ENCODE data around the gene SETD1B.

Gene SETD1B

DNA sequence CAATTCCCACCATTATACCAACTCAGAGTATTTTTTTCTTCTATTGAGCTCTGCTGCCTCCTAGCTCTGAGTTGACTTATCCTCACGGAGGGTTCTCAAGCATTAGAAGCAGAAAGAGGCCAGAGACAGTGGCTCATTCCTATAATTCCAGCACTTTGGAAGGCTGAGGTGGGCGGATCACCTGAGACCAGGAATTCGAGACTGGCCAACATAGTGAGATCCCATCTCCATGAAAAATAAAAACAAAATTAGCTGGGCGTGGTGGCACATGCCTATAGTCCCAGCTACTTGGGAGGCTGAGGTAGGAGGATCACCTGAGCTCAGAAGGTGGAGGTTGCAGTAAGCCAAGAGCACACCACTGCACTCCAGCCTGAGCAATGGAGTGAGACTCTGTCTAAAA, 33.9 kb downstream of the SETD1B start:
- 0 out of 2 replicates have a peak, but pooled peaks cover 3% of the 10 kb centered on the region for H3K27me3 ChIP-seq (ENCODE audit: low read depth, low read length)
- H4K20me1 ChIP-seq (ENCODE audit: insufficient read depth, low read length) = no peaks in the 10 kb centered on the region
- no peak overlapping the region for H3K27ac ChIP-seq (ENCODE audit: low read length)
- H3K4me2 ChIP-seq (ENCODE audit: low read length) = peak overlapping the region; percentile 20; the same call in 1 of the 2 replicates
- no peak overlapping the region for H3K9ac ChIP-seq (ENCODE audit: low read length)
- peaks cover 11% of the 10 kb centered on the region for H3K4me1 ChIP-seq (ENCODE audit: low read length)
- no peak overlapping the region for H2AFZ ChIP-seq (ENCODE audit: low read depth, low read length)
- H3K36me3 ChIP-seq (replicated peaks; ENCODE audit: low read depth, low read length) = peaks cover 3% of the 10 kb centered on the region
- H3K79me2 ChIP-seq (ENCODE audit: low read length) = no peaks in the 10 kb centered on the region
- no peak for TF ChIP-seq EZH2phosphoT487 (IDR thresholded peaks at IDR 0.05; ENCODE audit: low read depth)
- TF ChIP-seq, protein P1, sequence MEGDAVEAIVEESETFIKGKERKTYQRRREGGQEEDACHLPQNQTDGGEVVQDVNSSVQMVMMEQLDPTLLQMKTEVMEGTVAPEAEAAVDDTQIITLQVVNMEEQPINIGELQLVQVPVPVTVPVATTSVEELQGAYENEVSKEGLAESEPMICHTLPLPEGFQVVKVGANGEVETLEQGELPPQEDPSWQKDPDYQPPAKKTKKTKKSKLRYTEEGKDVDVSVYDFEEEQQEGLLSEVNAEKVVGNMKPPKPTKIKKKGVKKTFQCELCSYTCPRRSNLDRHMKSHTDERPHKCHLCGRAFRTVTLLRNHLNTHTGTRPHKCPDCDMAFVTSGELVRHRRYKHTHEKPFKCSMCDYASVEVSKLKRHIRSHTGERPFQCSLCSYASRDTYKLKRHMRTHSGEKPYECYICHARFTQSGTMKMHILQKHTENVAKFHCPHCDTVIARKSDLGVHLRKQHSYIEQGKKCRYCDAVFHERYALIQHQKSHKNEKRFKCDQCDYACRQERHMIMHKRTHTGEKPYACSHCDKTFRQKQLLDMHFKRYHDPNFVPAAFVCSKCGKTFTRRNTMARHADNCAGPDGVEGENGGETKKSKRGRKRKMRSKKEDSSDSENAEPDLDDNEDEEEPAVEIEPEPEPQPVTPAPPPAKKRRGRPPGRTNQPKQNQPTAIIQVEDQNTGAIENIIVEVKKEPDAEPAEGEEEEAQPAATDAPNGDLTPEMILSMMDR (IDR thresholded peaks at IDR 0.05; ENCODE audit: low read depth, low read length) = peak; percentile 29
- H3K4me3 ChIP-seq (ENCODE audit: low read length) = peak overlapping the region; percentile 3; the same call in 1 of the 2 replicates
- H3K9me3 ChIP-seq (ENCODE audit: insufficient read depth, low read length) = no peaks in the 10 kb centered on the region

DNA sequence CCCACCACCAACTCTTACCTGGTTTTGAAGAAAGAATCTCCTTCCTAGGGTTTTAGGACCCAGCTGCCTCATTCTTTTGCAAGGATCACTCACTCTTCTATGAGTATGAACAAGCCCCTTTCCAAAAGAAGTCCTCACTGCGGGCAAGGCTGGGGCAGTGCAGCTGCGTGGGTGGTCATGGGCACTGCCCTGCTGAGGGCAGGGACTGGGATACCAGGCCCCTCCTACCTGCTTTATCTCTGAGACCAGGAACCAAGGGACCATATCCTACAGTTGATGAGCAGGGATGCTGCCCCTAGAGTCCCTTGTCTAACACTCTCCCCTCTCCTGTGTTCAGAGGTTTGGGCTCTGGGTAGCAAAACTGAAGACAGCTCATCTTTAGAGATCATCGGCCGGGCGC, 34.3 kb downstream of the SETD1B start:
- no peaks in the 10 kb centered on the region for H3K9me3 ChIP-seq (ENCODE audit: insufficient read depth, low read length)
- no peak overlapping the region for H3K4me3 ChIP-seq (ENCODE audit: low read length)
- 0 out of 2 replicates have a peak, but pooled peaks cover 3% of the 10 kb centered on the region for H3K27me3 ChIP-seq (ENCODE audit: low read depth, low read length)
- H3K4me1 ChIP-seq (ENCODE audit: low read length) = peaks cover 11% of the 10 kb centered on the region
- no peak overlapping the region for H3K27ac ChIP-seq (ENCODE audit: low read length)
- H3K4me2 ChIP-seq (ENCODE audit: low read length) = no peak overlapping the region
- H2AFZ ChIP-seq (ENCODE audit: low read depth, low read length) = no peak overlapping the region
- TF ChIP-seq, protein P1 (IDR thresholded peaks at IDR 0.05; ENCODE audit: low read depth, low read length) = no peak
- TF ChIP-seq EZH2phosphoT487 (IDR thresholded peaks at IDR 0.05; ENCODE audit: low read depth) = no peak
- H3K9ac ChIP-seq (ENCODE audit: low read length) = no peak overlapping the region
- no peaks in the 10 kb centered on the region for H4K20me1 ChIP-seq (ENCODE audit: insufficient read depth, low read length)
- H3K79me2 ChIP-seq (ENCODE audit: low read length) = no peaks in the 10 kb centered on the region
- peaks cover 3% of the 10 kb centered on the region for H3K36me3 ChIP-seq (replicated peaks; ENCODE audit: low read depth, low read length)

DNA sequence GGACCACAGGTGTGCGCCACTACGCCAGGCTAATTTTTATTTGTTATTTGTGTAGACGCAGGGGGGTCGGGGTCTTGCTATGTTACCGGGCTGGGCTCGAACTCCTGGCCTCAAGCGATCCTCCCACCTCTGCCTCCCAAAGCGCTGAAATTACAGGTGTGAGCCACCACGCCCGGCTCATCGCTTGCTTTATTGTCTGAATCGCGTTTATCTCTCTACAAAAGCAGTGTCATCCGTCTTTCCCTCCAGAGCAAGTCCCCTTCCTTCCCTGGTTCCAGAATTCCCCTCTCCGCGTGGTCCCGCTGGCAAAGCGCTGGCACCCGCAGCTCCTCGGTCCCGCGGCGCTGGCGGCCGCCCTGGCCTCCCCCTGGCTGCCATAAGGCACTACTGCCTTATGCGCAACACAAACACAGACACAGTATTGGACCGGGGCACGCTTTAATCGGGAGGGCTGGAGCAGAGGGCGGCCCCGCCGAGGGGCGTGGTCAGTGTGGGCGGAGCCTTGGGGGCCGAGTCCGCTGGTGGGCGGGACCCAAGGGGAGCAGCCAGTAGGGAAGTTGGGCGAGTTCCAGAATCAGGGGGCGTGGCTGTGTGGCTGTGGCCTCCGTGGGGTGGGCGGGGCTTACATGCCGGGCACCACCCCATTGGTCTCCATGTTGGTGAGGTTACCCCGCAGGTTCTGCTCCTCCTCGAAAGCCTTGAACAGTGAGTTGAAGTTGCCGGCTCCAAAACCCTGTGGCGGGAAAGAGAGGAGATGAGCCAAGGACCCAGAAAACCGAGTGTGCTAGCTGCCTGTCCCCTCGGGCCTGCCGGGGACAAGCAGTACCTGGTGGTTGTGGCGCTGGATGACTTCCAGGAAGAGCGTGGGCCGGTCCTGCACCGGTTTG, 35.5 kb downstream of the SETD1B start:
- peaks cover 11% of the 10 kb centered on the region for H3K4me1 ChIP-seq (ENCODE audit: low read length)
- no peaks in the 10 kb centered on the region for H3K36me3 ChIP-seq (replicated peaks; ENCODE audit: low read depth, low read length)
- H3K9ac ChIP-seq (ENCODE audit: low read length) = peak overlapping the region; percentile 67
- H3K4me2 ChIP-seq (ENCODE audit: low read length) = peak overlapping the region; percentile 94
- no peaks in the 10 kb centered on the region for H3K9me3 ChIP-seq (ENCODE audit: insufficient read depth, low read length)
- no peaks in the 10 kb centered on the region for H4K20me1 ChIP-seq (ENCODE audit: insufficient read depth, low read length)
- H2AFZ ChIP-seq (ENCODE audit: low read depth, low read length) = peak overlapping the region; percentile 83; the same call in 1 of the 2 replicates
- no peak overlapping the region for H3K27ac ChIP-seq (ENCODE audit: low read length)
- H3K4me3 ChIP-seq (ENCODE audit: low read length) = peak overlapping the region; percentile 85
- TF ChIP-seq, protein P1 (IDR thresholded peaks at IDR 0.05; ENCODE audit: low read depth, low read length) = no peak; the same call in 1 of the 2 replicates
- no peak for TF ChIP-seq EZH2phosphoT487 (IDR thresholded peaks at IDR 0.05; ENCODE audit: low read depth)
- H3K79me2 ChIP-seq (ENCODE audit: low read length) = no peaks in the 10 kb centered on the region
- 0 out of 2 replicates have a peak, but pooled peaks cover 3% of the 10 kb centered on the region for H3K27me3 ChIP-seq (ENCODE audit: low read depth, low read length)

DNA sequence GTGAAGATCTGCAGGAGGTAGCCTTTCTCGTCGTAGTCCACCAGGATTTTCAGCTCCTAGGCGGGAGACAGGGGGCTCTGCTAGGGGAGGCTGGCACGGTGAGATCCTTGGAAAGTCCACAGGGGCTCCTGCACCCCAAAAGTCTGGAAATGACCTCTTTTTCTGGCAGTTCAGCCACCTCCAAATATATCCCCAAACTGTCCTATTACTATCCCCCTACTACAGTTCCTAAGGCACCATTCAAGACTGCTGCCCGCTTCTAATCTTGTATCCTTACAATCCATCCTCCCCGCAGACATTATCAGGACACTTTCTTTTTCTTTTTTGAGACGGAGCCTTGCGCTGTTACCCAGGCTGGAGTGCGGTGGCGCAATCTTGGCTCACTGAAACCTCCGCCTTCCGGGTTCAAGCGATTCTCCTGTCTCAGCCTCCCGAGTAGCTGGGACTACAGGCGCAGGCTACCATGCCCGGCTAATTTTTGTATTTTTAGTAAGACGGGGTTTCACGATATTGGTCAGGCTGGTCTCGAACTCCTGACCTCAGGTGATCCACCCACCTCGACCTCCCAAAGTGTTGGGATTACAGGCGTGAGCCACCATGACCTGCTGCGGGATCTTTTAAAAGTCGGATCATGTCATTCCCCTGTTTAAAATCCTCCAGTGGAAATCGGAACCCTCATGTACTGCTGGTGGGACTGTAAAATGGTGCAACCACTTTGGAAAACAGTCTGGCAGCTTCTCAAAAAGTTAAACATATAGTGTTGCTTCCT, 36.4 kb downstream of the SETD1B start:
- Histone ChIP-seq H3K27me3 (ENCODE audit: low read depth, low read length) (0 out of 2 replicates have a peak, but pooled peaks cover 3% of the 10 kb centered on the region), H3K4me3 (ENCODE audit: low read length) (peak overlapping the region; percentile 85), H3K9me3 (ENCODE audit: insufficient read depth, low read length) (no peaks in the 10 kb centered on the region), H3K9ac (ENCODE audit: low read length) (peak overlapping the region; percentile 67), H3K36me3 (replicated peaks; ENCODE audit: low read depth, low read length) (no peaks in the 10 kb centered on the region), H4K20me1 (ENCODE audit: insufficient read depth, low read length) (no peaks in the 10 kb centered on the region), H3K27ac (ENCODE audit: low read length) (no peak overlapping the region), H3K79me2 (ENCODE audit: low read length) (no peaks in the 10 kb centered on the region), H3K4me2 (ENCODE audit: low read length) (peak overlapping the region; percentile 94), H2AFZ (ENCODE audit: low read depth, low read length) (peak overlapping the region; percentile 83; the same call in 1 of the 2 replicates), H3K4me1 (ENCODE audit: low read length) (peaks cover 11% of the 10 kb centered on the region)
- TF ChIP-seq, protein P1 (IDR thresholded peaks at IDR 0.05; ENCODE audit: low read depth, low read length) = no peak
- TF ChIP-seq EZH2phosphoT487 (IDR thresholded peaks at IDR 0.05; ENCODE audit: low read depth) = no peak

Data from OCI-LY3 (cell line).